GM12878 (cell line): ENCODE results near the gene ATF6B. TPM values are rescaled to one million over a fixed set of nuclear protein-coding genes. Genes with fewer than 3 reads are reported as not detected.

Experiments
- ATAC-seq: fragments of 200-7000 bp; cut with Tn5 transposase; 3 replicates; pipeline ENCODE4 v1.9.1; 2020; ENCODE audit warnings: mild to moderate bottlenecking, moderate library complexity
- BruUV-seq: library from RNA; stranded (reverse); fragments of 400-500 nt; replicated peaks from 2 replicates; lab custom pipeline; 2021; lab: Mats Ljungman, UMichigan
- CTCF ChIA-PET: fragments of 300-600 bp; sonication (Branson Sonifier 250); formaldehyde crosslinking; extraction: SDS; loops from one replicate; lab custom pipeline; 2021; ENCODE audit warnings: inconsistent platforms; lab: Yijun Ruan, JAX
- POLR2A ChIA-PET: fragments of 350-600 bp; formaldehyde crosslinking; extraction: SDS; loops from one replicate; lab custom pipeline; 2021; ENCODE audit warnings: inconsistent platforms; lab: Charles Lee
- RAD21 ChIA-PET: fragments of 300-600 bp; sonication (Branson Sonifier 250); formaldehyde crosslinking; loops from one replicate; lab custom pipeline; 2023; ENCODE audit warnings: antibody characterized with exemption; ENCODE audit not compliant: unreplicated experiment; lab: Charles Lee
- SMC1A ChIA-PET: fragments of 300-600 bp; sonication (Branson Sonifier 250); formaldehyde crosslinking; loops from one replicate; lab custom pipeline; 2023; ENCODE audit not compliant: unreplicated experiment, uncharacterized antibody; lab: Charles Lee
- DNase-seq: peaks from one replicate; pipeline ENCODE4 v3.0.0-alpha.2; 2011; ENCODE audit warnings: low read depth, low spot score
- FAIRE-seq: peaks from 3 replicates; lab custom pipeline; 2011; peaks lifted over from hg19 to GRCh38; lab: Jason Lieb, UNC
- H2AFZ ChIP-seq: 2 replicates; pipeline ENCODE4 v1.6.0; 2011; ENCODE audit warnings: low read depth, low read length, control low read depth; ENCODE audit not compliant: control insufficient read depth
- H3K27ac ChIP-seq: 2 replicates; pipeline ENCODE4 v1.5.1; 2011; ENCODE audit warnings: control low read depth; ENCODE audit not compliant: control insufficient read depth, insufficient read depth
- H3K27me3 ChIP-seq, 2 experiments: replicated peaks in 1 of 2; 2 replicates each; pipeline versions ENCODE4 v1.6.0 to v1.6.1; 2011; ENCODE audit warnings: low read length in 1 of 2; ENCODE audit not compliant: control insufficient read depth in 2 of 2, insufficient read depth in 2 of 2
- H3K36me3 ChIP-seq, 2 experiments: 2 replicates each; pipeline ENCODE4 v1.5.1; 2011; ENCODE audit warnings: low read length in 1 of 2; ENCODE audit not compliant: control insufficient read depth in 2 of 2, insufficient read depth in 2 of 2
- H3K4me1 ChIP-seq: 2 replicates; pipeline ENCODE4 v1.6.1; 2011; ENCODE audit warnings: mild to moderate bottlenecking, low read length, moderate library complexity, mixed read lengths; ENCODE audit not compliant: control insufficient read depth, insufficient read depth
- H3K4me2 ChIP-seq: 2 replicates; pipeline ENCODE4 v1.6.0; 2011; ENCODE audit warnings: control low read depth; ENCODE audit not compliant: control insufficient read depth, insufficient read depth
- H3K4me3 ChIP-seq: fragments of 200-600 bp; sonication (generic); 2 replicates; pipeline ENCODE4 v1.5.1; 2016
- H3K79me2 ChIP-seq: 2 replicates; pipeline ENCODE4 v1.6.0; 2011; ENCODE audit warnings: low read length; ENCODE audit not compliant: control insufficient read depth, insufficient read depth
- H3K9ac ChIP-seq: 2 replicates; pipeline ENCODE4 v1.8.0; 2011; ENCODE audit warnings: low read length, control low read depth, mixed read lengths; ENCODE audit not compliant: control insufficient read depth, insufficient read depth
- H3K9me3 ChIP-seq: replicated peaks from 3 replicates; pipeline ENCODE4 v1.5.1; 2011; ENCODE audit warnings: mild to moderate bottlenecking, low read length; ENCODE audit not compliant: control insufficient read depth, insufficient read depth
- H4K20me1 ChIP-seq: 2 replicates; pipeline ENCODE4 v1.6.0; 2011; ENCODE audit not compliant: control insufficient read depth, insufficient read depth
- BCLAF1 ChIP-seq: fragments of 450-650 bp; IDR thresholded peaks from 2 replicates; pipeline ENCODE4 v1.6.1; 2017; ENCODE audit warnings: antibody characterized with exemption, mild to moderate bottlenecking, moderate library complexity
- CBFB ChIP-seq: IDR thresholded peaks from 2 replicates; pipeline ENCODE4 v1.6.1; 2016; ENCODE audit warnings: antibody characterized with exemption, low read depth
- EP300 ChIP-seq, 2 experiments: fragments of 150-350 bp in 1 of 2; IDR thresholded peaks; 2 replicates each; pipeline ENCODE4 v1.6.1; 2011 to 2012; ENCODE audit warnings: low read depth in 2 of 2, low read length in 2 of 2, borderline replicate concordance in 1 of 2, improper control_type of control experiment in 1 of 2, inconsistent platforms in 1 of 2; ENCODE audit not compliant: control insufficient read depth in 1 of 2
- HSF1 ChIP-seq: fragments of 150-350 bp; IDR thresholded peaks from 2 replicates; pipeline ENCODE4 v1.6.1; 2014; ENCODE audit warnings: mild to moderate bottlenecking, low read depth, low read length
- NFYB ChIP-seq: IDR thresholded peaks from 2 replicates; pipeline ENCODE4 v1.6.1; 2011; ENCODE audit warnings: low read depth, mild to moderate bottlenecking, low read length, improper control_type of control experiment, moderate library complexity; ENCODE audit not compliant: insufficient read depth
- TCF3 ChIP-seq: IDR thresholded peaks from 2 replicates; pipeline ENCODE4 v1.6.1; 2012; ENCODE audit warnings: low read depth, mild to moderate bottlenecking, low read length, borderline replicate concordance; ENCODE audit not compliant: insufficient read depth
- ZNF384 ChIP-seq: IDR thresholded peaks from 2 replicates; pipeline ENCODE4 v1.6.1; 2012; ENCODE audit warnings: low read depth, mild to moderate bottlenecking, low read length, improper control_type of control experiment, borderline replicate concordance
- ZNF592 ChIP-seq: fragments of 450-650 bp; IDR thresholded peaks from 2 replicates; pipeline ENCODE4 v1.6.1; 2017; ENCODE audit warnings: mild to moderate bottlenecking, moderate library complexity
- WGBS: methylation state at CpG from one replicate; pipeline ENCODE4 v1.1.6; 2016; ENCODE audit warnings: low lambda C conversion rate; ENCODE audit not compliant: insufficient replicate concordance, insufficient coverage; ENCODE audit errors: missing lambda C conversion rate; 5-methylcytosine and 5-hydroxymethylcytosine counted together
- in situ Hi-C: fragments of 300-500 bp; cut with MboI; formaldehyde crosslinking; loops from 9 replicates; pipeline ENCODE4 v1.14.3; 2018; ENCODE audit warnings: mixed read lengths
- intact Hi-C: fragments of 100-400 bp; cut with micrococcal nuclease; formaldehyde crosslinking; loops from one replicate; pipeline ENCODE4 v1.14.2; 2022; ENCODE audit not compliant: unreplicated experiment
- polyA plus RNA-seq, 11 experiments: library from polyadenylated mRNA; depleted of rRNA in 4 of 11; unstranded in 6 of 11; stranded (reverse) in 5 of 11; fragments of >200 nt; fragmentation: Nextera tagmentation in 4 of 11; fragmentation: Illumina TruSeq in 1 of 11; extraction: Ambion mirVana in 4 of 11; extraction: Trizol in 1 of 11; gene quantifications; 1 replicate in 1 of 11; 2 replicates in 10 of 11; pipeline versions ENCODE4 v1.2.1 to v1.2.3, GENCODE V29; 2011 to 2016; ENCODE audit warnings: inconsistent platforms in 2 of 11, missing spikeins in 2 of 11, low read depth in 1 of 11
- total RNA-seq, 4 experiments: library from RNA; depleted of rRNA in 3 of 4; stranded (reverse); fragments of >200 nt in 3 of 4; fragmentation: Illumina TruSeq in 1 of 4; extraction: Trizol in 1 of 4; gene quantifications; 2 replicates each; pipeline versions ENCODE4 v1.2.1 to v1.2.3, GENCODE V29; 2013 to 2021
- TF ChIP-seq, protein P1 (sequence below): fragments of 450-650 bp; formaldehyde crosslinking; IDR thresholded peaks from 2 replicates; pipeline ENCODE4 v1.4.0; 2020; ENCODE audit warnings: mild to moderate bottlenecking, moderate library complexity

ATF6B gene
- total and polyA plus RNA-seq, 10 of the 15 experiments (the other 5 are each of a cell fraction or from before 2014, with no cell fraction given), result 13.6 to 83.9 (median 44.0) TPM

DNA sequence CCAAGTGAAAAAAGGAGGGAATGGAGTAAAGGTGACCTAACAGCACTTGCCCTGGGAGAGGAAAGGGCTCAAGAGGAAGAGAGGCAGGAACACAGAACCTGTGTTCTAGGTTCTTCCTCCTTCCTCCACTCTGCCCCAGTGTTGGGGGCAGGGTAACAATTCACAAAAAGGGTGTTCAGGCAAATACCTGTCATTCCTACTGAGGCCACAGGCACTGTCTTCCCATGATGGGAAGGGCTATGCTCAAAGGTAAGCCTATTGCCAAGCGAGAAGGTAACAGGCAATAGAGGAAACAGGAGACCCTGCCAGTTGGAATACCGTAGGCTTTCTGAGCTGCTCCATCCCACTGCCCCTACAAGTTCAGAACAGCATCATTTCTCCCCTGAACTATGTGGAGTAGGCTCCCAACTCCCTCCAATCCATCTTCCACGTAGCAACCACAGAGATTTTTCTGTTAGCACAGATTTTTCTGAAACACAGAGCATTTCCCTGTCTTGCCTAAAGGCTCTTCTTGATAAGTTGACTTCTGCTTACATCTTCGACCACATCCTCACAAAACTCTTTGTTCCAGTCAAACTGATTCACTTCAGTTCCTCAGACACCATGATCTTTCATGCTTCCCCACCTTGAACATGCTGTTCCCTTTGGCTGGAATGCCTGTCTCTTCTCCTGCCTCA lies 45.1 kb upstream of the ATF6B start:
- Histone ChIP-seq H4K20me1 (no peaks in the 10 kb centered on the region), H3K27ac (no peak overlapping the region), H3K27me3 (no peaks in the 10 kb centered on the region), H3K4me2 (no peak overlapping the region), H3K36me3 (0 out of 4 replicates have a peak, but pooled peaks cover 0 to 3% of the 10 kb centered on the region in 2 experiments), H3K4me1 (peaks cover 10% of the 10 kb centered on the region), H3K9me3 (no peaks in the 10 kb centered on the region), H3K4me3 (no peak overlapping the region), H3K9ac (no peak overlapping the region), H2AFZ (no peak overlapping the region), H3K79me2 (peaks cover 12% of the 10 kb centered on the region)
- FAIRE-seq, result no peak
- 52% methylated on average over 4 of the region's 4 CpGs for WGBS
- CTCF ChIA-PET, result no interaction called here
- intact Hi-C loops (no loop called here), in situ Hi-C loops (no loop called here)
- no peak for ATAC-seq
- no peak for DNase-seq
- RAD21 ChIA-PET, result no interaction called here
- SMC1A ChIA-PET, result no interaction called here
- no TSS peak for BruUV-seq
- POLR2A ChIA-PET, result interaction anchor here (1.5 kb wide), 1 partner anchor 45 kb away, joined by 6 read pairs; the partner anchor contains the start of gene ATF6B
- TF ChIP-seq EP300 (IDR thresholded peaks at IDR 0.05; ENCODE audit: borderline replicate concordance in 1 of 2, control insufficient read depth in 1 of 2, low read depth in 2 of 2, low read length in 2 of 2), result no peak
- no peak for TF ChIP-seq CBFB
- no peak for TF ChIP-seq NFYB
- no peak for TF ChIP-seq HSF1
- no peak for TF ChIP-seq ZNF592
- TF ChIP-seq BCLAF1, result no peak
- TF ChIP-seq ZNF384, result no peak
- no peak for TF ChIP-seq TCF3
- TF ChIP-seq, protein P1, sequence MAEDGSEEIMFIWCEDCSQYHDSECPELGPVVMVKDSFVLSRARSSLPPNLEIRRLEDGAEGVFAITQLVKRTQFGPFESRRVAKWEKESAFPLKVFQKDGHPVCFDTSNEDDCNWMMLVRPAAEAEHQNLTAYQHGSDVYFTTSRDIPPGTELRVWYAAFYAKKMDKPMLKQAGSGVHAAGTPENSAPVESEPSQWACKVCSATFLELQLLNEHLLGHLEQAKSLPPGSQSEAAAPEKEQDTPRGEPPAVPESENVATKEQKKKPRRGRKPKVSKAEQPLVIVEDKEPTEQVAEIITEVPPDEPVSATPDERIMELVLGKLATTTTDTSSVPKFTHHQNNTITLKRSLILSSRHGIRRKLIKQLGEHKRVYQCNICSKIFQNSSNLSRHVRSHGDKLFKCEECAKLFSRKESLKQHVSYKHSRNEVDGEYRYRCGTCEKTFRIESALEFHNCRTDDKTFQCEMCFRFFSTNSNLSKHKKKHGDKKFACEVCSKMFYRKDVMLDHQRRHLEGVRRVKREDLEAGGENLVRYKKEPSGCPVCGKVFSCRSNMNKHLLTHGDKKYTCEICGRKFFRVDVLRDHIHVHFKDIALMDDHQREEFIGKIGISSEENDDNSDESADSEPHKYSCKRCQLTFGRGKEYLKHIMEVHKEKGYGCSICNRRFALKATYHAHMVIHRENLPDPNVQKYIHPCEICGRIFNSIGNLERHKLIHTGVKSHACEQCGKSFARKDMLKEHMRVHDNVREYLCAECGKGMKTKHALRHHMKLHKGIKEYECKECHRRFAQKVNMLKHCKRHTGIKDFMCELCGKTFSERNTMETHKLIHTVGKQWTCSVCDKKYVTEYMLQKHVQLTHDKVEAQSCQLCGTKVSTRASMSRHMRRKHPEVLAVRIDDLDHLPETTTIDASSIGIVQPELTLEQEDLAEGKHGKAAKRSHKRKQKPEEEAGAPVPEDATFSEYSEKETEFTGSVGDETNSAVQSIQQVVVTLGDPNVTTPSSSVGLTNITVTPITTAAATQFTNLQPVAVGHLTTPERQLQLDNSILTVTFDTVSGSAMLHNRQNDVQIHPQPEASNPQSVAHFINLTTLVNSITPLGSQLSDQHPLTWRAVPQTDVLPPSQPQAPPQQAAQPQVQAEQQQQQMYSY (CRISPR knock-in tag), result no peak
